AG10803 (cell line): Measurements from ENCODE around the gene MEF2A.

ENCODE experiments used
- DNase-seq: peaks from one replicate; pipeline ENCODE4 v3.0.0; 2010; ENCODE audit warnings: low read depth
- H3K4me3 ChIP-seq: 2 replicates; pipeline ENCODE4 v1.5.1; 2011; ENCODE audit warnings: mild to moderate bottlenecking, low read length, control low read depth
- TF ChIP-seq, protein P1 (sequence below): conservative IDR thresholded peaks from 2 replicates; pipeline ENCODE4 v1.5.1; 2011; ENCODE audit warnings: mild to moderate bottlenecking, low read length, control low read depth, inconsistent platforms

MEF2A gene

DNA sequence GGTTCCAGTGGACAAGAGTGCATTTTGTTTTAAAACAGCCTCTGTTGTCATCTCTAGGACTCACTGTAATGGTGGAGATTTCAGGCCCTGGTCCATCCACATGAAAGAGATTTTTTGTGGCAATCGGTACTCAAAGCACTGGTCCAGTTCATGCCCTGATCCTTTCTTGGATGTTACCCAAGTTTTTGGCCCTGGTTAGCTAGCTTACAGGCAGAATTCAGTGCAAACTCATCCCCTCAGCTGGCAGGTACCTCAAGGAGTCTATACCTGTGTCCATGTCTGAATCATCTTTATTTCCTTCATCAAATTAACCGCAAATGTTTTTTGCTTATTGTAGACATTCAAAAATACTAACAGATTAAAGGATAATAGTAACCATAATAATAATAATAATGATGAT lies 13.7 kb upstream of the MEF2A start:
- no peak for DNase-seq
- no peak overlapping the region for H3K4me3 ChIP-seq
- TF ChIP-seq, protein P1, sequence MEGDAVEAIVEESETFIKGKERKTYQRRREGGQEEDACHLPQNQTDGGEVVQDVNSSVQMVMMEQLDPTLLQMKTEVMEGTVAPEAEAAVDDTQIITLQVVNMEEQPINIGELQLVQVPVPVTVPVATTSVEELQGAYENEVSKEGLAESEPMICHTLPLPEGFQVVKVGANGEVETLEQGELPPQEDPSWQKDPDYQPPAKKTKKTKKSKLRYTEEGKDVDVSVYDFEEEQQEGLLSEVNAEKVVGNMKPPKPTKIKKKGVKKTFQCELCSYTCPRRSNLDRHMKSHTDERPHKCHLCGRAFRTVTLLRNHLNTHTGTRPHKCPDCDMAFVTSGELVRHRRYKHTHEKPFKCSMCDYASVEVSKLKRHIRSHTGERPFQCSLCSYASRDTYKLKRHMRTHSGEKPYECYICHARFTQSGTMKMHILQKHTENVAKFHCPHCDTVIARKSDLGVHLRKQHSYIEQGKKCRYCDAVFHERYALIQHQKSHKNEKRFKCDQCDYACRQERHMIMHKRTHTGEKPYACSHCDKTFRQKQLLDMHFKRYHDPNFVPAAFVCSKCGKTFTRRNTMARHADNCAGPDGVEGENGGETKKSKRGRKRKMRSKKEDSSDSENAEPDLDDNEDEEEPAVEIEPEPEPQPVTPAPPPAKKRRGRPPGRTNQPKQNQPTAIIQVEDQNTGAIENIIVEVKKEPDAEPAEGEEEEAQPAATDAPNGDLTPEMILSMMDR, result no peak

DNA sequence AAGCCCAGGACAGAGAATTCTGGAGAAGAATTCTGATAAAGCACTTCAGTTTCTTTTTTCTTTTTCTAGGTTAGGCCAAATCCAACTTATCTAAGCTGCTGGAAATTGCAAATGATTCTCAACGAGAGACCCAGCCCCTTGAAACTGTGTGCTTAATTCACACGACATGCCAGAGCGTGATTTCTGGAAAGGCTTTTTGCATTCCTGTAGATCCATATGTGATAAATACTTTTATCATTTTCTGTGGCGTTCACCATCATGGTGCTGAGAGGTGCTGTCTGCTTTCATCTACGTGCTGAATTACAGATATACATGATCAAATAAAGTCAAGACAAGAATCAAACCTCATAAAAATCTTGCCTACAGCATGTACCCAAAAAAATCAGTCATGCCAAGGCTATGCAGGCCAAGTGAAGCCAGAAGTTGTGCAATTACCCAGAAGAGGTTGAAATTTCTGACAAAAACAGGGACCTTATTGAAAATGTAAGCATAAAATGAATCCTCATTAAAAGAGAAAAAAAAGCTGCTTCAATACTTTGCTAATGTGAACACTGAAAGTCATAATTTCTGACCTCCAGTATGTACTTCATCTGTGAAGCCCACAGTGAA lies 10.8 kb upstream of the MEF2A start:
- TF ChIP-seq, protein P1, result no peak
- no peak for DNase-seq
- H3K4me3 ChIP-seq, result no peak overlapping the region

DNA sequence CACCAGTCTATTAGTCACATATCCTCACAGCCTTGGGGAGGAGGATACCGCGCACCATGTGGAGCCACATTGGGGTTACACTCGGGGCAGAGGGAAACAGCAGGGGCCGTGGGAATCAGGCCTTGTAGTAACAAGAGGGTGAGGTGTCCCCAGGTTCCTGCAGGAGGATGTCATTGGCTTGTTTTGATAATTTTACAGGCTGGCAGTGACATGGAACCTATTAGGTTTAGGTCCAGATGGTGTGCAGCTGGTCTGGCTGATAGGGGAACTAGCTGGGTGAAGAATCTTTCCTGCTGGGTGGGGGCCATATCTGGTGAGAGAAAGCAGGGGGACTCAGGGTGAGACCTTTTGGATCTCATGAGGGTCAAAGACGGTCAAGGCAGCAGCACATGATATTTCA lies 9.8 kb upstream of the MEF2A start:
- no peak overlapping the region for H3K4me3 ChIP-seq
- TF ChIP-seq, protein P1, result no peak
- DNase-seq, result no peak

DNA sequence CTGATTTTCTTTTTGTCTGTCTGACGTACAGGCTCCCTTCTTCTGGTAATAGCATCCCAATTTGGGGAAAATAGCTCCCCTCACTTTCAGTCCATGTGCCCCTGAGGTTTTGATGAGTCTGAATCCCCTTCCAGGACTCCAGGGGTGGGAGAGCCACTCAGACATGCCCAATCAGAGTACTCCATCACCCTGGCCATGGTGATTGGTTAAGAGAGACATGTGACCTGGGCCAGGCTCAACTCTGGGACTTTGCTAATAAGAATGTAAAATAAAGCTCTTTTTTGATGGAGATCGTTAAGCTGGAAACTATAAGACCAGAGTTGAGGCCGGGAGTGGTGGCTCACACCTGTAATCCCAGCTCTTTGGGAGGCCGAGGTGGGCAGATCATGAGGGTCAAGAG lies 9.2 kb upstream of the MEF2A start:
- TF ChIP-seq, protein P1, result no peak
- no peak overlapping the region for H3K4me3 ChIP-seq
- no peak for DNase-seq

DNA sequence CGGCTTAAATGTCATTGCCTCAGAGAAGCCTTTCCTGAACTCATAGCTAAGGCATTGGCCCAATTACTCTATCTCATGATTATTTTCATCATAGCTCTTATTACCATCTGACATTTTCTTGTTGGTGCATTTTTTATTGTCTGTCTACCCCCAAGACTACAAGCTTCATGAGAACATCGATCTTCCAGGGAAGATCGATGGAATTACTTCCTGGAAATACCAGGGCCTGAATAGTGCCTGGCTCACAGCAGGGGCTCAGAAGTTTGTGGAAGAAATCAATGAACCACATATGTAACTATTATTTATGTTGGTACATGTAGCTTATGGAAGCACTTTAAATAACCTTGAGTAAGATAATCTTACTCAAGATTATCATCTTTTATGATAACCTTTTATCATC lies 7.7 kb upstream of the MEF2A start:
- no peak overlapping the region for H3K4me3 ChIP-seq
- DNase-seq, result no peak
- TF ChIP-seq, protein P1, result no peak

DNA sequence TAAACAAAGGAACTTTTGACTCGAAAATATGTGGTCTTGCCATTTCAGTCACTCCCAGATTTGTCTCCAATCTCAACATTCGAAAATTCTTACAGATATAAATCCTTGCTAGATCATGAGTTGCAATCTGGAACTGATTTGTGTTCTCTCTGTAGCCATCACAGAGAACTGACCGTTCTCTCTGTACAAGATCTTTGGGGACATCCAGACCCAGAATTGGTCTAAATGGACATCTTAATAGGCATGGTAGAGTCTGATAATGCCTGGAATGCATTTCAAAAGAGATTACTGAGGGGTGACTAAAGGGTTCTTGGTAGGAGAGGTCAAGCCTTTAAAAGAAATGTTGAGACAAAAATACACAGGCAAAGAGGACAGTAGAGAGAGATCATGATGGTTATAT lies 7.2 kb upstream of the MEF2A start:
- DNase-seq, result no peak
- TF ChIP-seq, protein P1, result no peak

DNA sequence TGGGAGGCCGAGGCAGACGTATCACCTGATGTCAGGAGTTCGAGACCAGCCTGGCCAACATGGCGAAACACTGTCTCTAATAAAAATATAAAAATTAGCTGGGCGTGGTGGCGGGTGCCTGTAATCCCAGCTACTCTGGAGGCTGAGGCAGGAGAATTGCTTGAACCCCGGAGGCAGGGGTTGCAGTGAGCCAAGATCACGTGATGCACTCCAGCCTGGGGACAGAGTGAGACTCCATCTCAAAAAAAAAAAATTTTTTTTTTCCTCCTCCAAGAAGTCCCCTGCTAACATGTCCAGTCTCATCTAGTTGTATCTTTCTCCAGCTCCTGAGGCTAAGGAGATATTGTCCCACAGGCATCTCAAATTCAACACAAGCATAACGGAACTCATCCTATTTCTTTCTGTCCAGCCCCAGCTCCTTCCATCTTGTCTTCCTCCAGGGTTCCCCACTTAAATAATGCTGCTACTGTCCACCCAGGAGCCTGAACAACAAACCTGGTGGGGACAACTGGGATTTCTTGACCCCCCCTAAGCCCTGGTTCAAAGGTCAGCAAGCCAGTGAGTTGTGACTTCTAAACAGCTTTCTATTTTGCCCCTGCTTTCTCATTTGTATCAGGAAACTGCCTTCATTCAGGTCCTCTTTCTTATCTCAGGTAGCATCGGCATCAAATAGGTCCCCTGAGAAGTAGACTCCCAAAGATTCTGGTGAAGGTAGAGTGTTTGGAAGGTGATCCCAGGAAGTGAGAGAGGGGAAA lies 4.1 kb upstream of the MEF2A start:
- TF ChIP-seq, protein P1, result no peak
- no peak overlapping the region for H3K4me3 ChIP-seq

More for the DNA sequence above, 7.2 kb upstream of the MEF2A start:
- no peak overlapping the region for H3K4me3 ChIP-seq

More for the DNA sequence above, 4.1 kb upstream of the MEF2A start:
- no peak for DNase-seq
